GM12878 (cell line): ENCODE data around the gene N4BP2. TPM values are rescaled to one million over a fixed set of nuclear protein-coding genes. Genes with fewer than 3 reads are reported as not detected.

Experiments
- ATAC-seq: fragments of 200-7000 bp; cut with Tn5 transposase; 3 replicates; pipeline ENCODE4 v1.9.1; 2020; ENCODE audit warnings: mild to moderate bottlenecking, moderate library complexity
- BruUV-seq: library from RNA; stranded (reverse); fragments of 400-500 nt; replicated peaks from 2 replicates; lab custom pipeline; 2021; lab: Mats Ljungman, UMichigan
- CTCF ChIA-PET: fragments of 300-600 bp; sonication (Branson Sonifier 250); formaldehyde crosslinking; extraction: SDS; loops from one replicate; lab custom pipeline; 2021; ENCODE audit warnings: inconsistent platforms; lab: Yijun Ruan, JAX
- POLR2A ChIA-PET: fragments of 350-600 bp; formaldehyde crosslinking; extraction: SDS; loops from one replicate; lab custom pipeline; 2021; ENCODE audit warnings: inconsistent platforms; lab: Charles Lee
- RAD21 ChIA-PET: fragments of 300-600 bp; sonication (Branson Sonifier 250); formaldehyde crosslinking; loops from one replicate; lab custom pipeline; 2023; ENCODE audit warnings: antibody characterized with exemption; ENCODE audit not compliant: unreplicated experiment; lab: Charles Lee
- SMC1A ChIA-PET: fragments of 300-600 bp; sonication (Branson Sonifier 250); formaldehyde crosslinking; loops from one replicate; lab custom pipeline; 2023; ENCODE audit not compliant: unreplicated experiment, uncharacterized antibody; lab: Charles Lee
- DNase-seq: peaks from one replicate; pipeline ENCODE4 v3.0.0-alpha.2; 2011; ENCODE audit warnings: low read depth, low spot score
- FAIRE-seq: peaks from 3 replicates; lab custom pipeline; 2011; peaks lifted over from hg19 to GRCh38; lab: Jason Lieb, UNC
- H2AFZ ChIP-seq: 2 replicates; pipeline ENCODE4 v1.6.0; 2011; ENCODE audit warnings: low read depth, low read length, control low read depth; ENCODE audit not compliant: control insufficient read depth
- H3K27ac ChIP-seq: 2 replicates; pipeline ENCODE4 v1.5.1; 2011; ENCODE audit warnings: control low read depth; ENCODE audit not compliant: control insufficient read depth, insufficient read depth
- H3K27me3 ChIP-seq, 2 experiments: replicated peaks in 1 of 2; 2 replicates each; pipeline versions ENCODE4 v1.6.0 to v1.6.1; 2011; ENCODE audit warnings: low read length in 1 of 2; ENCODE audit not compliant: control insufficient read depth in 2 of 2, insufficient read depth in 2 of 2
- H3K36me3 ChIP-seq, 2 experiments: 2 replicates each; pipeline ENCODE4 v1.5.1; 2011; ENCODE audit warnings: low read length in 1 of 2; ENCODE audit not compliant: control insufficient read depth in 2 of 2, insufficient read depth in 2 of 2
- H3K4me1 ChIP-seq: 2 replicates; pipeline ENCODE4 v1.6.1; 2011; ENCODE audit warnings: mild to moderate bottlenecking, low read length, moderate library complexity, mixed read lengths; ENCODE audit not compliant: control insufficient read depth, insufficient read depth
- H3K4me2 ChIP-seq: 2 replicates; pipeline ENCODE4 v1.6.0; 2011; ENCODE audit warnings: control low read depth; ENCODE audit not compliant: control insufficient read depth, insufficient read depth
- H3K4me3 ChIP-seq: fragments of 200-600 bp; sonication (generic); 2 replicates; pipeline ENCODE4 v1.5.1; 2016
- H3K79me2 ChIP-seq: 2 replicates; pipeline ENCODE4 v1.6.0; 2011; ENCODE audit warnings: low read length; ENCODE audit not compliant: control insufficient read depth, insufficient read depth
- H3K9ac ChIP-seq: 2 replicates; pipeline ENCODE4 v1.8.0; 2011; ENCODE audit warnings: low read length, control low read depth, mixed read lengths; ENCODE audit not compliant: control insufficient read depth, insufficient read depth
- H3K9me3 ChIP-seq: replicated peaks from 3 replicates; pipeline ENCODE4 v1.5.1; 2011; ENCODE audit warnings: mild to moderate bottlenecking, low read length; ENCODE audit not compliant: control insufficient read depth, insufficient read depth
- H4K20me1 ChIP-seq: 2 replicates; pipeline ENCODE4 v1.6.0; 2011; ENCODE audit not compliant: control insufficient read depth, insufficient read depth
- CHD2 ChIP-seq: IDR thresholded peaks from 2 replicates; pipeline ENCODE4 v1.6.1; 2011; ENCODE audit warnings: low read depth, low read length, improper control_type of control experiment, borderline replicate concordance
- DPF2 ChIP-seq: fragments of 450-650 bp; IDR thresholded peaks from 2 replicates; pipeline ENCODE4 v1.6.1; 2017; ENCODE audit warnings: mild to moderate bottlenecking
- ETV6 ChIP-seq, 2 experiments: fragments of 450-650 bp in 1 of 2; IDR thresholded peaks in 1 of 2; conservative IDR thresholded peaks in 1 of 2; 2 replicates each; pipeline ENCODE4 v1.6.1; 2014; ENCODE audit warnings: antibody characterized with exemption in 1 of 2, borderline replicate concordance in 1 of 2, low read depth in 1 of 2, mild to moderate bottlenecking in 1 of 2, moderate library complexity in 1 of 2
- IKZF1 ChIP-seq: fragments of 450-650 bp; conservative IDR thresholded peaks from 2 replicates; pipeline ENCODE4 v1.6.1; 2017; ENCODE audit warnings: antibody characterized with exemption, mild to moderate bottlenecking
- IKZF2 ChIP-seq, 2 experiments: fragments of 450-650 bp; IDR thresholded peaks; 2 replicates each; pipeline ENCODE4 v1.6.1; 2017; ENCODE audit warnings: mild to moderate bottlenecking in 2 of 2, moderate library complexity in 2 of 2
- JUND ChIP-seq: IDR thresholded peaks from 2 replicates; pipeline ENCODE4 v1.6.1; 2012; ENCODE audit warnings: low read depth, mild to moderate bottlenecking, low read length, improper control_type of control experiment, moderate library complexity
- NBN ChIP-seq: fragments of 450-650 bp; IDR thresholded peaks from 2 replicates; pipeline ENCODE4 v1.6.1; 2016
- PAX8 ChIP-seq: fragments of 450-650 bp; IDR thresholded peaks from 2 replicates; pipeline ENCODE4 v1.6.1; 2017; ENCODE audit warnings: mild to moderate bottlenecking, moderate library complexity
- POLR2A ChIP-seq: IDR thresholded peaks from 2 replicates; pipeline ENCODE4 v1.6.1; 2011; ENCODE audit warnings: low read depth, mild to moderate bottlenecking, low read length
- POLR2AphosphoS5 ChIP-seq: IDR thresholded peaks from 2 replicates; pipeline ENCODE4 v1.6.1; 2011; ENCODE audit warnings: mild to moderate bottlenecking, low read length, inconsistent platforms
- POU2F2 ChIP-seq: IDR thresholded peaks from 3 replicates; pipeline ENCODE4 v1.6.1; 2011; ENCODE audit warnings: low read depth, mild to moderate bottlenecking, low read length, borderline replicate concordance
- STAT1 ChIP-seq: fragments of 450-650 bp; conservative IDR thresholded peaks from 2 replicates; pipeline ENCODE4 v1.6.1; 2014; ENCODE audit warnings: antibody characterized with exemption, mild to moderate bottlenecking
- TAF1 ChIP-seq: IDR thresholded peaks from 2 replicates; pipeline ENCODE4 v1.6.1; 2011; ENCODE audit warnings: mild to moderate bottlenecking, low read depth, low read length, borderline replicate concordance
- ZNF274 ChIP-seq: IDR thresholded peaks from one replicate; pipeline ENCODE4 v1.8.0; 2011; ENCODE audit not compliant: insufficient read length, insufficient read depth
- ZNF384 ChIP-seq: IDR thresholded peaks from 2 replicates; pipeline ENCODE4 v1.6.1; 2012; ENCODE audit warnings: low read depth, mild to moderate bottlenecking, low read length, improper control_type of control experiment, borderline replicate concordance
- WGBS: methylation state at CpG from one replicate; pipeline ENCODE4 v1.1.6; 2016; ENCODE audit warnings: low lambda C conversion rate; ENCODE audit not compliant: insufficient replicate concordance, insufficient coverage; ENCODE audit errors: missing lambda C conversion rate; 5-methylcytosine and 5-hydroxymethylcytosine counted together
- in situ Hi-C: fragments of 300-500 bp; cut with MboI; formaldehyde crosslinking; loops from 9 replicates; pipeline ENCODE4 v1.14.3; 2018; ENCODE audit warnings: mixed read lengths
- intact Hi-C: fragments of 100-400 bp; cut with micrococcal nuclease; formaldehyde crosslinking; loops from one replicate; pipeline ENCODE4 v1.14.2; 2022; ENCODE audit not compliant: unreplicated experiment
- polyA plus RNA-seq, 11 experiments: library from polyadenylated mRNA; depleted of rRNA in 4 of 11; unstranded in 6 of 11; stranded (reverse) in 5 of 11; fragments of >200 nt; fragmentation: Nextera tagmentation in 4 of 11; fragmentation: Illumina TruSeq in 1 of 11; extraction: Ambion mirVana in 4 of 11; extraction: Trizol in 1 of 11; gene quantifications; 1 replicate in 1 of 11; 2 replicates in 10 of 11; pipeline versions ENCODE4 v1.2.1 to v1.2.3, GENCODE V29; 2011 to 2016; ENCODE audit warnings: inconsistent platforms in 2 of 11, missing spikeins in 2 of 11, low read depth in 1 of 11
- total RNA-seq, 4 experiments: library from RNA; depleted of rRNA in 3 of 4; stranded (reverse); fragments of >200 nt in 3 of 4; fragmentation: Illumina TruSeq in 1 of 4; extraction: Trizol in 1 of 4; gene quantifications; 2 replicates each; pipeline versions ENCODE4 v1.2.1 to v1.2.3, GENCODE V29; 2013 to 2021
- TF ChIP-seq, protein P1 (sequence below): fragments of 450-650 bp; IDR thresholded peaks from 2 replicates; pipeline ENCODE4 v1.6.1; 2017; ENCODE audit warnings: mild to moderate bottlenecking, low read depth, inconsistent platforms; ENCODE audit not compliant: poor library complexity, severe bottlenecking
- TF ChIP-seq, protein P2 (sequence below): fragments of 450-650 bp; IDR thresholded peaks from 2 replicates; pipeline ENCODE4 v1.6.1; 2017; ENCODE audit warnings: low read depth, mild to moderate bottlenecking, moderate library complexity
- TF ChIP-seq, protein P3 (sequence below): fragments of 450-650 bp; formaldehyde crosslinking; IDR thresholded peaks from 2 replicates; pipeline ENCODE4 v1.4.0; 2020; ENCODE audit warnings: mild to moderate bottlenecking, moderate library complexity

Gene N4BP2
- total and polyA plus RNA-seq, 10 of the 15 experiments (the other 5 are each of a cell fraction or from before 2014, with no cell fraction given) = 2.3 to 18.7 (median 10.0) TPM

DNA sequence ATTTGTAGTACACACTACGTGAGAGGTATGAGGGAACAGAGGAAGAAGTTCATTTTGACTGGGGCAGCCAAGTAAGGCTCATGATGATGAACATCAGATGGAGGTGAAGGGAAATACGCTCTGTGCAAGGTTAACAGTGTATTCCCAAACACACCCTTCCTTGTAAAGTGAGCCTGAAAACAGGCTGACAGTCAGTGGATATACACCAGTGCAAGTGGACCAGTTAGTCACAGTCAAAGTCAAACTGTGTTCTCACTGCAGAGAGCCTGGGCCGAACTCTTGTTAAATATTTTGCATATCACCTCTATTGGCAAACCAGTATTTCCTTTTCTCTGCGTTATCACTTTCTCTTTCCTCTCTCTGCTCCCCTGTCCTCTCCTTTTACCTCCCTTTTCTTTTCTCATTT lies 116.8 kb downstream of the N4BP2 start:
- ATAC-seq (peak; percentile 82), DNase-seq (no peak), FAIRE-seq (peak; percentile 74)
- ChIA-PET POLR2A (no interaction called here), RAD21 (no interaction called here), SMC1A (interaction anchor here (0.7 to 1.8 kb wide), 4 partner anchors 10 to 774 kb away, joined by 3 to 10 read pairs (median 3); no protein-coding TSS in a partner anchor), CTCF (interaction anchor here (0.6 to 1.0 kb wide), 2 partner anchors 12 to 21 kb away, joined by 3 read pairs; no protein-coding TSS in a partner anchor)
- 8% methylated on average over 4 of the region's 4 CpGs for WGBS
- intact Hi-C loops (no loop called here), in situ Hi-C loops (no loop called here)
- Histone ChIP-seq H3K9ac (peak overlapping the region; percentile 7; the same call in 1 of the 2 replicates), H3K27ac (peak overlapping the region; percentile 45), H3K9me3 (no peaks in the 10 kb centered on the region), H3K4me1 (peaks cover 21% of the 10 kb centered on the region), H3K36me3 (no peaks in the 10 kb centered on the region), H3K79me2 (no peaks in the 10 kb centered on the region), H3K27me3 (no peaks in the 10 kb centered on the region), H4K20me1 (no peaks in the 10 kb centered on the region), H2AFZ (peak overlapping the region; percentile 87), H3K4me2 (peak overlapping the region; percentile 64)
- BruUV-seq = no TSS peak
- peak; percentile 34 to 41; a peak in 1 of 4 replicates for TF ChIP-seq IKZF2 (IDR thresholded peaks at IDR 0.05)
- peak; percentile 36; the same call in 1 of the 2 replicates for TF ChIP-seq TAF1
- 0 out of 2 replicates have a peak, but pooled peaks have one; percentile 24 for TF ChIP-seq IKZF1
- TF ChIP-seq, protein P1, sequence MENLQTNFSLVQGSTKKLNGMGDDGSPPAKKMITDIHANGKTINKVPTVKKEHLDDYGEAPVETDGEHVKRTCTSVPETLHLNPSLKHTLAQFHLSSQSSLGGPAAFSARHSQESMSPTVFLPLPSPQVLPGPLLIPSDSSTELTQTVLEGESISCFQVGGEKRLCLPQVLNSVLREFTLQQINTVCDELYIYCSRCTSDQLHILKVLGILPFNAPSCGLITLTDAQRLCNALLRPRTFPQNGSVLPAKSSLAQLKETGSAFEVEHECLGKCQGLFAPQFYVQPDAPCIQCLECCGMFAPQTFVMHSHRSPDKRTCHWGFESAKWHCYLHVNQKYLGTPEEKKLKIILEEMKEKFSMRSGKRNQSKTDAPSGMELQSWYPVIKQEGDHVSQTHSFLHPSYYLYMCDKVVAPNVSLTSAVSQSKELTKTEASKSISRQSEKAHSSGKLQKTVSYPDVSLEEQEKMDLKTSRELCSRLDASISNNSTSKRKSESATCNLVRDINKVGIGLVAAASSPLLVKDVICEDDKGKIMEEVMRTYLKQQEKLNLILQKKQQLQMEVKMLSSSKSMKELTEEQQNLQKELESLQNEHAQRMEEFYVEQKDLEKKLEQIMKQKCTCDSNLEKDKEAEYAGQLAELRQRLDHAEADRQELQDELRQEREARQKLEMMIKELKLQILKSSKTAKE = peak; percentile 12
- TF ChIP-seq ETV6 (conservative IDR thresholded peaks at IDR 0.05 in 1 of 2, IDR thresholded peaks at IDR 0.05 in 1 of 2; ENCODE audit: borderline replicate concordance in 1 of 2, low read depth in 1 of 2) = 0 out of 4 replicates have a peak, but pooled peaks of 1 of the 2 experiments have one; percentile 30
- no peak for TF ChIP-seq ZNF274
- peak; percentile 47; the same call in 1 of the 2 replicates for TF ChIP-seq NBN
- TF ChIP-seq DPF2 = no peak
- no peak for TF ChIP-seq ZNF384
- TF ChIP-seq PAX8 = no peak
- TF ChIP-seq, protein P2, sequence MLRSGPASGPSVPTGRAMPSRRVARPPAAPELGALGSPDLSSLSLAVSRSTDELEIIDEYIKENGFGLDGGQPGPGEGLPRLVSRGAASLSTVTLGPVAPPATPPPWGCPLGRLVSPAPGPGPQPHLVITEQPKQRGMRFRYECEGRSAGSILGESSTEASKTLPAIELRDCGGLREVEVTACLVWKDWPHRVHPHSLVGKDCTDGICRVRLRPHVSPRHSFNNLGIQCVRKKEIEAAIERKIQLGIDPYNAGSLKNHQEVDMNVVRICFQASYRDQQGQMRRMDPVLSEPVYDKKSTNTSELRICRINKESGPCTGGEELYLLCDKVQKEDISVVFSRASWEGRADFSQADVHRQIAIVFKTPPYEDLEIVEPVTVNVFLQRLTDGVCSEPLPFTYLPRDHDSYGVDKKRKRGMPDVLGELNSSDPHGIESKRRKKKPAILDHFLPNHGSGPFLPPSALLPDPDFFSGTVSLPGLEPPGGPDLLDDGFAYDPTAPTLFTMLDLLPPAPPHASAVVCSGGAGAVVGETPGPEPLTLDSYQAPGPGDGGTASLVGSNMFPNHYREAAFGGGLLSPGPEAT = no peak
- peak; percentile 83; the same call in 2 of the 3 replicates for TF ChIP-seq POU2F2
- peak; percentile 54; the same call in 1 of the 2 replicates for TF ChIP-seq POLR2AphosphoS5
- TF ChIP-seq, protein P3, sequence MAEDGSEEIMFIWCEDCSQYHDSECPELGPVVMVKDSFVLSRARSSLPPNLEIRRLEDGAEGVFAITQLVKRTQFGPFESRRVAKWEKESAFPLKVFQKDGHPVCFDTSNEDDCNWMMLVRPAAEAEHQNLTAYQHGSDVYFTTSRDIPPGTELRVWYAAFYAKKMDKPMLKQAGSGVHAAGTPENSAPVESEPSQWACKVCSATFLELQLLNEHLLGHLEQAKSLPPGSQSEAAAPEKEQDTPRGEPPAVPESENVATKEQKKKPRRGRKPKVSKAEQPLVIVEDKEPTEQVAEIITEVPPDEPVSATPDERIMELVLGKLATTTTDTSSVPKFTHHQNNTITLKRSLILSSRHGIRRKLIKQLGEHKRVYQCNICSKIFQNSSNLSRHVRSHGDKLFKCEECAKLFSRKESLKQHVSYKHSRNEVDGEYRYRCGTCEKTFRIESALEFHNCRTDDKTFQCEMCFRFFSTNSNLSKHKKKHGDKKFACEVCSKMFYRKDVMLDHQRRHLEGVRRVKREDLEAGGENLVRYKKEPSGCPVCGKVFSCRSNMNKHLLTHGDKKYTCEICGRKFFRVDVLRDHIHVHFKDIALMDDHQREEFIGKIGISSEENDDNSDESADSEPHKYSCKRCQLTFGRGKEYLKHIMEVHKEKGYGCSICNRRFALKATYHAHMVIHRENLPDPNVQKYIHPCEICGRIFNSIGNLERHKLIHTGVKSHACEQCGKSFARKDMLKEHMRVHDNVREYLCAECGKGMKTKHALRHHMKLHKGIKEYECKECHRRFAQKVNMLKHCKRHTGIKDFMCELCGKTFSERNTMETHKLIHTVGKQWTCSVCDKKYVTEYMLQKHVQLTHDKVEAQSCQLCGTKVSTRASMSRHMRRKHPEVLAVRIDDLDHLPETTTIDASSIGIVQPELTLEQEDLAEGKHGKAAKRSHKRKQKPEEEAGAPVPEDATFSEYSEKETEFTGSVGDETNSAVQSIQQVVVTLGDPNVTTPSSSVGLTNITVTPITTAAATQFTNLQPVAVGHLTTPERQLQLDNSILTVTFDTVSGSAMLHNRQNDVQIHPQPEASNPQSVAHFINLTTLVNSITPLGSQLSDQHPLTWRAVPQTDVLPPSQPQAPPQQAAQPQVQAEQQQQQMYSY = no peak
- no peak for TF ChIP-seq CHD2
- TF ChIP-seq STAT1 = no peak
- TF ChIP-seq POLR2A = peak; percentile 47
- TF ChIP-seq JUND = no peak
- TF ChIP-seq, all 136 proteins: peak for 9
- H3K4me3 ChIP-seq = no peak overlapping the region
